AG09319 (cell line): ENCODE data around the gene BAG5.

Experiments
- DNase-seq: peaks from one replicate; pipeline ENCODE4 v3.0.0-alpha.2; 2010; ENCODE audit warnings: low read depth; ENCODE audit errors: extremely low read depth
- CTCF ChIP-seq: IDR thresholded peaks from 2 replicates; pipeline ENCODE4 v1.5.1; 2011; ENCODE audit warnings: low read depth, mild to moderate bottlenecking, inconsistent platforms, low read length, moderate library complexity

Gene BAG5

GRCh38 chr14:103597623-103598377 is 35.3 kb upstream of the BAG5 start:
- DNase-seq: peak; percentile 55
- no peak for TF ChIP-seq CTCF

GRCh38 chr14:103594265-103594664 is 31.8 kb upstream of the BAG5 start:
- DNase-seq: no peak
- TF ChIP-seq CTCF: no peak

GRCh38 chr14:103593577-103593976 is 31.1 kb upstream of the BAG5 start:
- DNase-seq: no peak
- TF ChIP-seq CTCF: no peak

GRCh38 chr14:103584326-103584915 is 22.0 kb upstream of the BAG5 start:
- no peak for DNase-seq
- no peak for TF ChIP-seq CTCF

GRCh38 chr14:103581954-103582703 is 19.7 kb upstream of the BAG5 start:
- DNase-seq: no peak
- TF ChIP-seq CTCF: no peak

GRCh38 chr14:103581206-103581605 is 18.7 kb upstream of the BAG5 start:
- no peak for TF ChIP-seq CTCF
- no peak for DNase-seq
